Transverse colon (tissue), 4 donors: Measurements from ENCODE around the gene PYGB.
"Not testable (repeated sequence)": the region's sequence is repeated elsewhere in the genome, so short reads cannot be mapped to it uniquely, and the experiment has no call there.

Experiments
- EP300 ChIP-seq: sonication (generic); formaldehyde crosslinking; IDR thresholded peaks from one replicate; pipeline ENCODE4 v1.6.1; 2017; ENCODE audit warnings: antibody characterized with exemption, low read depth
- POLR2A ChIP-seq: fragments of 450-650 bp; IDR thresholded peaks from one replicate; pipeline ENCODE4 v1.6.1; 2016; ENCODE audit warnings: antibody characterized with exemption, mild to moderate bottlenecking, moderate library complexity
- POLR2AphosphoS5 ChIP-seq, 3 donors: sonication (generic); formaldehyde crosslinking; IDR thresholded peaks; one replicate each; pipeline ENCODE4 v1.6.1; 2016; ENCODE audit warnings: antibody characterized with exemption in 3 of 3
- TF ChIP-seq, protein P1 (sequence below), 5 experiments: fragments of 200-600 bp in 3 of 5; fragments of 450-650 bp in 2 of 5; sonication (generic) in 3 of 5; IDR thresholded peaks; 1 replicate in 2 of 5; 2 replicates in 3 of 5; pipeline ENCODE4 v1.5.1; 2016 to 2017; ENCODE audit warnings: antibody characterized with exemption in 5 of 5, inconsistent platforms in 3 of 5, mild to moderate bottlenecking in 2 of 5, moderate library complexity in 1 of 5

DNA sequence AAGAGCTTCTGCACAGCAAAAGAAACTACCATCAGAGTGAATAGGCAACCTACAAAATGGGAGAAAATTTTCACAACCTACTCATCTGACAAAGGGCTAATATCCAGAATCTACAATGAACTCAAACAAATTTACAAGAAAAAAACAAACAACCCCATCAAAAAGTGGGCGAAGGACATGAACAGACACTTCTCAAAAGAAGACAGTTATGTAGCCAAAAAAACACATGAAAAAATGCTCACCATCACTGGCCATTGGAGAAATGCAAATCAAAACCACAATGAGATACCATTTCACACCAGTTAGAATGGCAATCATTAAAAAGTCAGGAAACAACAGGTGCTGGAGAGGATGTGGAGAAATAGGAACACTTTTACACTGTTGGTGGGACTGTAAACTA is 87.1 kb downstream of the PYGB start:
- TF ChIP-seq, protein P1, sequence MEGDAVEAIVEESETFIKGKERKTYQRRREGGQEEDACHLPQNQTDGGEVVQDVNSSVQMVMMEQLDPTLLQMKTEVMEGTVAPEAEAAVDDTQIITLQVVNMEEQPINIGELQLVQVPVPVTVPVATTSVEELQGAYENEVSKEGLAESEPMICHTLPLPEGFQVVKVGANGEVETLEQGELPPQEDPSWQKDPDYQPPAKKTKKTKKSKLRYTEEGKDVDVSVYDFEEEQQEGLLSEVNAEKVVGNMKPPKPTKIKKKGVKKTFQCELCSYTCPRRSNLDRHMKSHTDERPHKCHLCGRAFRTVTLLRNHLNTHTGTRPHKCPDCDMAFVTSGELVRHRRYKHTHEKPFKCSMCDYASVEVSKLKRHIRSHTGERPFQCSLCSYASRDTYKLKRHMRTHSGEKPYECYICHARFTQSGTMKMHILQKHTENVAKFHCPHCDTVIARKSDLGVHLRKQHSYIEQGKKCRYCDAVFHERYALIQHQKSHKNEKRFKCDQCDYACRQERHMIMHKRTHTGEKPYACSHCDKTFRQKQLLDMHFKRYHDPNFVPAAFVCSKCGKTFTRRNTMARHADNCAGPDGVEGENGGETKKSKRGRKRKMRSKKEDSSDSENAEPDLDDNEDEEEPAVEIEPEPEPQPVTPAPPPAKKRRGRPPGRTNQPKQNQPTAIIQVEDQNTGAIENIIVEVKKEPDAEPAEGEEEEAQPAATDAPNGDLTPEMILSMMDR (IDR thresholded peaks at IDR 0.05) = not testable (repeated sequence)
- TF ChIP-seq POLR2AphosphoS5 (IDR thresholded peaks at IDR 0.05); POLR2A; EP300: not testable (repeated sequence)
